MCF 10A (cell line): ENCODE measurements around the gene WWP2. TPM values are rescaled to one million over a fixed set of nuclear protein-coding genes. Genes with fewer than 3 reads are reported as not detected.

Experiments
- BruUV-seq: library from RNA; stranded (reverse); fragments of 400-500 nt; replicated peaks from 2 replicates; lab custom pipeline; 2021; lab: Mats Ljungman, UMichigan
- CTCF ChIA-PET: fragments of 300-600 bp; sonication (Branson Sonifier 250); formaldehyde crosslinking; extraction: SDS; loops from one replicate; lab custom pipeline; 2021; ENCODE audit warnings: antibody characterized with exemption, inconsistent platforms; lab: Yijun Ruan, JAX
- POLR2A ChIA-PET: fragments of 300-600, 350-650 bp; sonication (Branson Sonifier 250); formaldehyde crosslinking; extraction: SDS; loops from one replicate; lab custom pipeline; 2020; ENCODE audit warnings: antibody characterized with exemption, inconsistent platforms; lab: Yijun Ruan, JAX
- DNase-seq: peaks from one replicate; pipeline ENCODE4 v3.0.0-alpha.2; 2018; ENCODE audit not compliant: unreplicated experiment
- H3K27ac Mint-ChIP-seq: one replicate; pipeline ENCODE4 v1.8.0; 2022; ENCODE audit warnings: mild to moderate bottlenecking, low read depth, mixed read lengths; ENCODE audit not compliant: unreplicated experiment
- H3K27me3 Mint-ChIP-seq: one replicate; pipeline ENCODE4 v1.8.0; 2022; ENCODE audit warnings: mixed read lengths; ENCODE audit not compliant: insufficient read depth, unreplicated experiment
- H3K36me3 Mint-ChIP-seq: one replicate; pipeline ENCODE4 v1.8.0; 2022; ENCODE audit warnings: mild to moderate bottlenecking, moderate library complexity, mixed read lengths; ENCODE audit not compliant: insufficient read depth, unreplicated experiment
- H3K4me1 Mint-ChIP-seq: one replicate; pipeline ENCODE4 v1.8.0; 2022; ENCODE audit warnings: mixed read lengths; ENCODE audit not compliant: insufficient read depth, unreplicated experiment
- H3K4me3 Mint-ChIP-seq: one replicate; pipeline ENCODE4 v1.8.0; 2022; ENCODE audit warnings: mild to moderate bottlenecking, moderate library complexity, mixed read lengths; ENCODE audit not compliant: unreplicated experiment
- H3K9me3 Mint-ChIP-seq: one replicate; pipeline ENCODE4 v1.8.0; 2022; ENCODE audit warnings: mixed read lengths; ENCODE audit not compliant: unreplicated experiment
- intact Hi-C: fragments of 100-400 bp; cut with micrococcal nuclease; formaldehyde crosslinking; loops from 2 replicates; pipeline ENCODE4 v1.14.1; 2022
- total RNA-seq: library from RNA; stranded (reverse); gene quantifications from 2 replicates; pipeline ENCODE4 v1.2.3, GENCODE V29; 2022
- TF ChIP-seq, protein P1 (sequence below): fragments of 200-600 bp; IDR thresholded peaks from one replicate; pipeline ENCODE4 v1.8.0; 2022; ENCODE audit warnings: antibody characterized with exemption, mild to moderate bottlenecking; ENCODE audit not compliant: unreplicated experiment

Gene WWP2
- total RNA-seq, 1 experiment from 2014 or later = 30.4 TPM

DNA sequence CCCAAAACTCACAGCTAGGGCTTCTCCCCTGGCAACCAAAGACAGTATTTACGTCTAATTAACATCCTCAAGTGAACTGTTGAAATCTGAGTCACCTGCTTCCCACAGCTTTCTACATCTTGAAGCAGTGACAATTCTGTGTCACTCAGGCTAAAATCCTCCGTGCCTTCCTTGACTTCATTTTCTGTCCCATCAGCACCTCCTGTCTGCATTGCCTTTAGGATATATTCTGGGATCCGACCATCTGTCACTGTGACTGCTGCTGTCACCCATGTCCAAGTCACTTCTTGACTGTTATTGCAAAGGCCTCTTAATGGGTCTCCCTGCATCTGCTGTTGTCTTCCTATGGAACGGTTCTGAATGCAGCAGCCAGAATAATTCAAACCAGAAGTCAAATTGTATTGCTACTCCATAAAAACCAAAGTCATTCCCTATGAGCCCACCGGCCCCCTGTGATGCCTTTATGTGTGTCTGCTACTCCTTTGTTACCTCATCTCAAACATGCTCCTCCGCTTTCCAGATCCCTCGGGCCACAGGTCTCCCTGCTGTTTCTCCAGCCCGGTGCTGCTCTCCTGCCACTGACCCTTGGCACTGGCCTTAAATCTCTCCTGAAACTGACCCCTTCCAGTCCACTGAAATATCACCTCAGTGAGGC is 56.9 kb downstream of the WWP2 start:
- H3K4me3 Mint-ChIP-seq = no peak overlapping the region
- no peaks in the 10 kb centered on the region for H3K27me3 Mint-ChIP-seq
- TF ChIP-seq, protein P1, sequence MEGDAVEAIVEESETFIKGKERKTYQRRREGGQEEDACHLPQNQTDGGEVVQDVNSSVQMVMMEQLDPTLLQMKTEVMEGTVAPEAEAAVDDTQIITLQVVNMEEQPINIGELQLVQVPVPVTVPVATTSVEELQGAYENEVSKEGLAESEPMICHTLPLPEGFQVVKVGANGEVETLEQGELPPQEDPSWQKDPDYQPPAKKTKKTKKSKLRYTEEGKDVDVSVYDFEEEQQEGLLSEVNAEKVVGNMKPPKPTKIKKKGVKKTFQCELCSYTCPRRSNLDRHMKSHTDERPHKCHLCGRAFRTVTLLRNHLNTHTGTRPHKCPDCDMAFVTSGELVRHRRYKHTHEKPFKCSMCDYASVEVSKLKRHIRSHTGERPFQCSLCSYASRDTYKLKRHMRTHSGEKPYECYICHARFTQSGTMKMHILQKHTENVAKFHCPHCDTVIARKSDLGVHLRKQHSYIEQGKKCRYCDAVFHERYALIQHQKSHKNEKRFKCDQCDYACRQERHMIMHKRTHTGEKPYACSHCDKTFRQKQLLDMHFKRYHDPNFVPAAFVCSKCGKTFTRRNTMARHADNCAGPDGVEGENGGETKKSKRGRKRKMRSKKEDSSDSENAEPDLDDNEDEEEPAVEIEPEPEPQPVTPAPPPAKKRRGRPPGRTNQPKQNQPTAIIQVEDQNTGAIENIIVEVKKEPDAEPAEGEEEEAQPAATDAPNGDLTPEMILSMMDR = no peak
- ChIA-PET CTCF (no interaction called here), POLR2A (no interaction called here)
- peaks cover 18% of the 10 kb centered on the region for H3K36me3 Mint-ChIP-seq
- H3K27ac Mint-ChIP-seq = no peak overlapping the region
- no peaks in the 10 kb centered on the region for H3K4me1 Mint-ChIP-seq
- intact Hi-C loops = no loop called here
- no peaks in the 10 kb centered on the region for H3K9me3 Mint-ChIP-seq
- DNase-seq = no peak
- no TSS peak for BruUV-seq

DNA sequence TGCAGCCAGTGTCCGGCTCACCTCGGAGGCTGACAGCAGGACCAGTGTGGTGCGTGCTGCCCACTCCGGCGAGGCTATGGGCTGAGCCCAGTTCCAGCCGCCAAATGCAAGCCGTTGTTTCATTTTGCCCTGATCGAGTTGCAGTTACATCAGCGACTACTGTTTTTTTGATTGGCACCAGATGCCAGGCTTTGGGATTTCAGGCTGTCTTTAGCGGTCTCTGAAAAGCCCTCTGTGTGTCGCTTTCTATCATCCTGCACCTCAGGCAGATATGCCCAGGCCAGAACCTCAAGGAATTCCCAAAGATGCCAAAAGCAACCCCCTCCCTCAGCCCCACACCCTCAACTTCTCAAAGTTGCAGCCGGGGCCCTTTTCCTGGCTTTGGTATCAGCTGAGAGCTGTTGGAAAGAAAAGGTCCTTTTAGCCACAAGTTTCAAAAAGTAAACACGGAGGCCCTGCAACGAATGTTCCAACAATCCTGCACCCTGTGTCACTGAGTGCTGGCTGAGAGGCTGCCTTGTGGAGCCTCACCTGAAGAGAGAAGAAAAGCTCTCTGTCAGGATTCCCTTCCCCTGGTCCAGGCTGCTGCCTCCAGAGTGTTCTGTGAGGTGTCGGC is 58.9 kb downstream of the WWP2 start:
- Mint-ChIP-seq H3K36me3 (peaks cover 12% of the 10 kb centered on the region), H3K9me3 (no peaks in the 10 kb centered on the region), H3K27me3 (no peaks in the 10 kb centered on the region), H3K4me3 (no peak overlapping the region), H3K4me1 (no peaks in the 10 kb centered on the region), H3K27ac (no peak overlapping the region)
- CTCF ChIA-PET = interaction anchor here (0.6 kb wide), 1 partner anchor 104 kb away, joined by 3 read pairs; no protein-coding TSS in a partner anchor
- intact Hi-C loops = no loop called here
- TF ChIP-seq, protein P1 = no peak
- POLR2A ChIA-PET = no interaction called here
- BruUV-seq = no TSS peak
- no peak for DNase-seq

DNA sequence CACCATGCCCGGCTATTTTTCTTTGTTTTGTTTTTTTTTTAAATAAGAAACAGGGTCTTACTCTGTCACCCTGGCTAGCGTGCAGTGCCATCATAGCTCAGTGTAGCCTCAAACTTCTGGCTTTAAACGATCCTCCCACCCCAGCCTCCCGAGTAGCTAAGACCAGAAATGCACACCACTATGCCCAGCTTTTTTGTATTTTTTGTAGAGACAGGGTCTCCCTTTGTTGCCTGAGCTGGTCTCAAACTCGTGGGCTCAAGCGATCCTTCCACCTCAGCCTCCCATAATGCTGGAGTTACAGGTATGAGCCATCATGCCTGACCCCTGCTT is 59.7 kb downstream of the WWP2 start:
- intact Hi-C loops = no loop called here
- BruUV-seq = no TSS peak
- POLR2A ChIA-PET = no interaction called here
- DNase-seq = no peak
- no peaks in the 10 kb centered on the region for H3K4me1 Mint-ChIP-seq
- H3K36me3 Mint-ChIP-seq = peaks cover 12% of the 10 kb centered on the region
- CTCF ChIA-PET = interaction anchor here (0.6 kb wide), 2 partner anchors 27 to 105 kb away, joined by 3 read pairs; no protein-coding TSS in a partner anchor
- no peak overlapping the region for H3K4me3 Mint-ChIP-seq
- no peaks in the 10 kb centered on the region for H3K9me3 Mint-ChIP-seq
- no peaks in the 10 kb centered on the region for H3K27me3 Mint-ChIP-seq
- H3K27ac Mint-ChIP-seq = no peak overlapping the region
- TF ChIP-seq, protein P1 = no peak

DNA sequence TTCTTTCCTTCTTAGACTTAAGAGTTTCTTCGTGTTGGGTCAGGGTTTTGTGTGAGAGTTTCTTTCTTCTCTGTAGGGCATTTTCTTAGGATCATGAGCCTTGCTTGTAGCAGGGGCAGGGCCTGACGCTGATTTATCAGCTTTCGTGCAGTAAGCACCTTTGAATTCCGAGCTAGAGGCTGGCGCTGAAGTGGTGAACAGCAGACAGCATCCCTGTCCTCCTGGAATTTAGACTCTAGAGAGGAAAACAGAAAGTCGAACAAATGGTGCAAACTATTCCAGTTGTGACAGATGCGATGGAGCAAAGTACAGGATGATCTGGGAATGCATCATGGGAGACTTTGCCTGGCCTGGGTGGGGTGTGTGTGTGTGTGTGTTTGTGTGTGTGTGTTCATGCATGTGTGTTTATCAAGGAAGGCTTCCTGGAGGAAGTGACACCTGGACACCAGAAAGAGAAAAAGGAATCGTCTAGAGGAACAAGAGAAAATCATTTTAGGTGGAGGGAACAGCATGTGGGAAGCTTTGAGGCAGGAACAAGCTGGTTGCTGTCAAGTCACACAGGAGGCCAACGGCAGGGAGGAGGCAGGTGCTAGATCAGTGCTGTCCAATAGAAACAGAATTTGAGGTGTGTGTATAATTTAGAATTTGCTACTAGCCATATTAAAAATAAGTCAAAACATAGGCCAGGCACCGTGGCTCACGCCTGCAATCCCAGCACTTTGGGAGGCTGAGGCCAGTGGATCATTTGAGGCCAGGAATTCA is 60.2 kb downstream of the WWP2 start:
- CTCF ChIA-PET = interaction anchor here (0.6 to 1.2 kb wide), 2 partner anchors 25 to 26 kb away, joined by 3 to 4 read pairs; no protein-coding TSS in a partner anchor
- intact Hi-C loops = no loop called here
- no peaks in the 10 kb centered on the region for H3K4me1 Mint-ChIP-seq
- H3K27me3 Mint-ChIP-seq = no peaks in the 10 kb centered on the region
- peak overlapping the region; percentile 16 for H3K27ac Mint-ChIP-seq
- no peak overlapping the region for H3K4me3 Mint-ChIP-seq
- TF ChIP-seq, protein P1 = no peak
- H3K36me3 Mint-ChIP-seq = peaks cover 7% of the 10 kb centered on the region
- DNase-seq = no peak
- POLR2A ChIA-PET = no interaction called here
- BruUV-seq = no TSS peak
- H3K9me3 Mint-ChIP-seq = no peaks in the 10 kb centered on the region
